AG09309 (cell line): ENCODE data around the gene PHC3.
A peak's percentile ranks its signal among the peaks of the same experiment; 100 is the strongest.

Source experiments
- DNase-seq: peaks from one replicate; pipeline ENCODE4 v3.0.0-alpha.2; 2010; ENCODE audit warnings: low read depth
- H3K4me3 ChIP-seq: 2 replicates; pipeline ENCODE4 v1.5.1; 2011; ENCODE audit warnings: mild to moderate bottlenecking, low read depth, low read length, moderate library complexity; ENCODE audit not compliant: control insufficient read depth
- TF ChIP-seq, protein P1 (sequence below): IDR thresholded peaks from 2 replicates; pipeline ENCODE4 v1.5.1; 2011; ENCODE audit warnings: mild to moderate bottlenecking, low read depth, low read length, inconsistent platforms; ENCODE audit not compliant: insufficient read depth, control insufficient read depth; ENCODE audit errors: missing control alignments

PHC3 gene, protein sequence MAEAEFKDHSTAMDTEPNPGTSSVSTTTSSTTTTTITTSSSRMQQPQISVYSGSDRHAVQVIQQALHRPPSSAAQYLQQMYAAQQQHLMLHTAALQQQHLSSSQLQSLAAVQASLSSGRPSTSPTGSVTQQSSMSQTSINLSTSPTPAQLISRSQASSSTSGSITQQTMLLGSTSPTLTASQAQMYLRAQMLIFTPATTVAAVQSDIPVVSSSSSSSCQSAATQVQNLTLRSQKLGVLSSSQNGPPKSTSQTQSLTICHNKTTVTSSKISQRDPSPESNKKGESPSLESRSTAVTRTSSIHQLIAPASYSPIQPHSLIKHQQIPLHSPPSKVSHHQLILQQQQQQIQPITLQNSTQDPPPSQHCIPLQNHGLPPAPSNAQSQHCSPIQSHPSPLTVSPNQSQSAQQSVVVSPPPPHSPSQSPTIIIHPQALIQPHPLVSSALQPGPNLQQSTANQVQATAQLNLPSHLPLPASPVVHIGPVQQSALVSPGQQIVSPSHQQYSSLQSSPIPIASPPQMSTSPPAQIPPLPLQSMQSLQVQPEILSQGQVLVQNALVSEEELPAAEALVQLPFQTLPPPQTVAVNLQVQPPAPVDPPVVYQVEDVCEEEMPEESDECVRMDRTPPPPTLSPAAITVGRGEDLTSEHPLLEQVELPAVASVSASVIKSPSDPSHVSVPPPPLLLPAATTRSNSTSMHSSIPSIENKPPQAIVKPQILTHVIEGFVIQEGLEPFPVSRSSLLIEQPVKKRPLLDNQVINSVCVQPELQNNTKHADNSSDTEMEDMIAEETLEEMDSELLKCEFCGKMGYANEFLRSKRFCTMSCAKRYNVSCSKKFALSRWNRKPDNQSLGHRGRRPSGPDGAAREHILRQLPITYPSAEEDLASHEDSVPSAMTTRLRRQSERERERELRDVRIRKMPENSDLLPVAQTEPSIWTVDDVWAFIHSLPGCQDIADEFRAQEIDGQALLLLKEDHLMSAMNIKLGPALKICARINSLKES

DNA sequence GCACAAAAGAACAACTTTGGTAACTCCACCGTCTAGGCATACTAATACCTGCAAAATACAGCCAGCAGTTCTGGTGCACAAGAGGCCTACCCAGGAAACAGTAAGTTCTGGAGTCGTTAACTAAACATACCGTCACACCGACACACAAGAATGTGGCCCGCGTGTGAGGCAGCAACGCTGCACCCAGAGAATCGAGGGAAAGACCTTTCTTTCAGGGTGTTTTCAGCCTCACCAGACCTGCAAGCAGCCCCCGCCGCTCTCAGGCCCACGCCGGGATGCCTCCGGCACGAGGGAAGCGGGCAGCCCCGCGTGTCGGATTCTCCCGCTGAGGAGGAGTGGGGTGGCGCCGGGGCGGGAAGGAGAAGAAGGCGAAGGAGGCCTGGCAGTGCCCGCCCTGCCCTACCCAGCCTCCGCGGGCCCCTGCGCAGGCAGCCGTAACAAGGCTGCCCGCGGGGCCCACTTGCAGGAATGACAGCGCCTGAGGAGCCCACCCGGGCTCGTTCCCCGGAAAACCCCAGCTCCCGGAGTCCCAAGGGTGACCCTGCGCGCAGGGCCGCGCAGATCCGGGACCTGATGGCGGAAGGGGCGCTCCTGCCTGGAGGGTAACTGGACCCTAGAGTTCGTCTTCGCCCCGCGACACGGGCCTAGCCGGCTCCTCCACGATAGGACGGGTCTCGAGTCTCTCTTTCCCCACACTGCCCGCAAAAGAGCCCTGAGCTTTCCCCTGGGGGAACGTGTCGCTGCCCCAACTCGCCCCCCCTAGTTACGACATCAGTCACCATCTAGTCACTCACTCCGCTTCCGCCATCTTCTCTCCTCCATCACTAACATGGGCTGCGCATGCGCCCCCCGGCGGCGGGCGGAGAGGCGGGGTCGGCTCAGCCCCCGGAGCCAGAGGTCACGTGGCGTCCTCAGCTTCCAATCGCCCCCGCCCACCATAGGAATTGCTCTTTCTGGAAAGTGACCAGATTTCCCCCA, at the start of gene PHC3:
PHC3 (minus strand) TSS at position 826 of the 978 bp plus-strand sequence; CDS start at position 808, 18 bp downstream.
- peak; percentile 39 for DNase-seq
- TF ChIP-seq, protein P1, sequence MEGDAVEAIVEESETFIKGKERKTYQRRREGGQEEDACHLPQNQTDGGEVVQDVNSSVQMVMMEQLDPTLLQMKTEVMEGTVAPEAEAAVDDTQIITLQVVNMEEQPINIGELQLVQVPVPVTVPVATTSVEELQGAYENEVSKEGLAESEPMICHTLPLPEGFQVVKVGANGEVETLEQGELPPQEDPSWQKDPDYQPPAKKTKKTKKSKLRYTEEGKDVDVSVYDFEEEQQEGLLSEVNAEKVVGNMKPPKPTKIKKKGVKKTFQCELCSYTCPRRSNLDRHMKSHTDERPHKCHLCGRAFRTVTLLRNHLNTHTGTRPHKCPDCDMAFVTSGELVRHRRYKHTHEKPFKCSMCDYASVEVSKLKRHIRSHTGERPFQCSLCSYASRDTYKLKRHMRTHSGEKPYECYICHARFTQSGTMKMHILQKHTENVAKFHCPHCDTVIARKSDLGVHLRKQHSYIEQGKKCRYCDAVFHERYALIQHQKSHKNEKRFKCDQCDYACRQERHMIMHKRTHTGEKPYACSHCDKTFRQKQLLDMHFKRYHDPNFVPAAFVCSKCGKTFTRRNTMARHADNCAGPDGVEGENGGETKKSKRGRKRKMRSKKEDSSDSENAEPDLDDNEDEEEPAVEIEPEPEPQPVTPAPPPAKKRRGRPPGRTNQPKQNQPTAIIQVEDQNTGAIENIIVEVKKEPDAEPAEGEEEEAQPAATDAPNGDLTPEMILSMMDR, result no peak
- peak within 1 kb of the TSS; percentile 86 for H3K4me3 ChIP-seq

DNA sequence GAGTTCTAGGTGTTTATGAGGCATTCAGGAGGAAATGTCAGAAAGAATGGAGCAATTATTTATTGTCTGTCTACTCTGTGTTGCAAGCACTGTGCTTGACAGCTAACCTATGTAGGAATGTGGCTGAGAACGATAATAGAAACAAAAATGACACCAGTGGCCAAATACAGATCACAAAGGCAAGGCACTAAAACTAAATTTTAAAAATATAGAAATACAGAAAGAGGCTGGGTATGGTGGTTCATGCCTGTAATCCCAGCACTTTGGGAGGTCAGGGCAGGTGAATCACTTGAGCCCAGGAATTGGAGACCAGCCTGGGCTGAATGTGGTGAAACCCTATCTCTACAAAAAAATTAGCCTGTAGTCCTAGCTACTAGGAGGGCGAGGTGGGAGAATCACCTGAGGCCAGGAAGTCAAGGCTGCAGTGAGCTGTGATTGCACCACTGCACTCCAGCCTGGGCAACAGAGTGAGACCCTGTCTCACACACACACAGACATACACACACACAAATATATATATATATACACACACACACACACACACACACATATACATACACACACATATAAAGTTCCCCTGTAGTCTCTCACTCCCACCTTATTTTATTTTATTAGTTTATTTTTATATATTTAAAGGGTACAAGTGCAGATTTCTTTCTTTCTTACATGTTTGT, 46.7 kb upstream of the PHC3 start:
- TF ChIP-seq, protein P1, result no peak
- DNase-seq, result no peak

GRCh38 chr3:170226426-170226960, 45.0 kb upstream of the PHC3 start:
- TF ChIP-seq, protein P1, result no peak
- H3K4me3 ChIP-seq, result no peak overlapping the region

More for the DNA sequence above, 46.7 kb upstream of the PHC3 start:
- no peak overlapping the region for H3K4me3 ChIP-seq

GRCh38 chr3:170225166-170225565, 43.6 kb upstream of the PHC3 start:
- TF ChIP-seq, protein P1, result no peak
- DNase-seq, result no peak
- H3K4me3 ChIP-seq, result no peak overlapping the region

More at GRCh38 chr3:170226426-170226960, 45.0 kb upstream of the PHC3 start:
- no peak for DNase-seq

GRCh38 chr3:170222647-170223541, 41.4 kb upstream of the PHC3 start:
- TF ChIP-seq, protein P1, result no peak
- peak overlapping the region; percentile 83 for H3K4me3 ChIP-seq
- no peak for DNase-seq
